ENCODE measurements around the gene STIP1.

The STIP1 gene

DNA sequence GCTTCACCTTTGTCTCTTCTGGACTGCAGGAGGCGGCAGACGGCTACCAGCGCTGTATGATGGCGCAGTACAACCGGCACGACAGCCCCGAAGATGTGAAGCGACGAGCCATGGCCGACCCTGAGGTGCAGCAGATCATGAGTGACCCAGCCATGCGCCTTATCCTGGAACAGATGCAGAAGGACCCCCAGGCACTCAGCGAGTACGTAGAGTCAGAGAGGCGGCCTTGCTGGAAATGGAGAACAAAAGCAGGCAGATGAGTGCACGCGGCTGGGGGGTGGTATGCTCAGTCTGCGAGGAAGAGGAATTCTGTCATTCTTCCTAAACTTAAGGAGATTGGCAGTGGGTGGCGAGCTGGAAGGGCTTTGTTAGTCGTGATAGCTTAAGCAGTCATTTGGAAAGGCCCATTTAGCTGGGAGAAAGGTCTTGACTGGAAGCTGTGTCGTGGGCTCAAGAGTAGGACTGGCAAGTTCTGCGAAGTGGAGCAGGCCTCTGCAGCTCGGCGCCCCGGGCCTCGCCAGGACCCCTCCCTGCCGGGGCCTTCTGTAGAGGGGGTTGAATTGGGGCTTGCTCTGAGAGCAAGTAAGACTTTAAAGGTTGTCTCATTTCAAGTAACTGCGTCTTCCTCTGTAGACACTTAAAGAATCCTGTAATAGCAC is 17.6 kb downstream of the STIP1 start:
- no peaks in the 10 kb centered on the region for H3K79me2 ChIP-seq (ENCODE audit: control insufficient read depth, insufficient read depth, low read length, unreplicated experiment)
- H3K27ac ChIP-seq (ENCODE audit: low read depth, low read length) = no peak overlapping the region
- H3K27me3 ChIP-seq (ENCODE audit: insufficient read depth, low read length) = no peaks in the 10 kb centered on the region
- no peak overlapping the region for H3K4me3 ChIP-seq (ENCODE audit: low read depth, low read length)
- peaks cover 17% of the 10 kb centered on the region; the same call in 1 of the 2 replicates for H3K36me3 ChIP-seq (ENCODE audit: insufficient read depth, low read length)
- H2AFZ ChIP-seq (ENCODE audit: low read length, unreplicated experiment) = no peak overlapping the region
- peaks cover 19% of the 10 kb centered on the region for H3K4me1 ChIP-seq (ENCODE audit: control insufficient read depth, insufficient read depth, low read length, unreplicated experiment)

DNA sequence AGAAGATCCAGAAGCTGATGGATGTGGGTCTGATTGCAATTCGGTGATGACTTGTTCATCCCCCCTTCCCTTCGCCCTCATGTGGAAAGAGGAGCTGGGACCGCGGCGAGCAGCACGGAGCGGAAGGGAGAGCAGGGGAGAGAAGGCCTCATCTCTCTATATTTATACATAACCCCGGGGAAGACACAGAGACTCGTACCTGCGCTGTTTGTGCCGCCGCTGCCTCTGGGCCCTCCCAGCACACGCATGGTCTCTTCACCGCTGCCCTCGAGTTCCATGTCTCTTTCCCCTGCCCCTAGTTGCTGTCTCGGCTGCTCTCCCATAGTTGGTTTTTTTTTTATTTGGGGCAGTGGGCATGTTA is 18.1 kb downstream of the STIP1 start:
- Histone ChIP-seq H3K4me3 (ENCODE audit: low read depth, low read length) (no peak overlapping the region), H3K36me3 (ENCODE audit: insufficient read depth, low read length) (peaks cover 17% of the 10 kb centered on the region; the same call in 1 of the 2 replicates), H3K79me2 (ENCODE audit: control insufficient read depth, insufficient read depth, low read length, unreplicated experiment) (no peaks in the 10 kb centered on the region), H3K4me1 (ENCODE audit: control insufficient read depth, insufficient read depth, low read length, unreplicated experiment) (peaks cover 19% of the 10 kb centered on the region), H2AFZ (ENCODE audit: low read length, unreplicated experiment) (no peak overlapping the region), H3K27ac (ENCODE audit: low read depth, low read length) (no peak overlapping the region), H3K27me3 (ENCODE audit: insufficient read depth, low read length) (no peaks in the 10 kb centered on the region)

DNA sequence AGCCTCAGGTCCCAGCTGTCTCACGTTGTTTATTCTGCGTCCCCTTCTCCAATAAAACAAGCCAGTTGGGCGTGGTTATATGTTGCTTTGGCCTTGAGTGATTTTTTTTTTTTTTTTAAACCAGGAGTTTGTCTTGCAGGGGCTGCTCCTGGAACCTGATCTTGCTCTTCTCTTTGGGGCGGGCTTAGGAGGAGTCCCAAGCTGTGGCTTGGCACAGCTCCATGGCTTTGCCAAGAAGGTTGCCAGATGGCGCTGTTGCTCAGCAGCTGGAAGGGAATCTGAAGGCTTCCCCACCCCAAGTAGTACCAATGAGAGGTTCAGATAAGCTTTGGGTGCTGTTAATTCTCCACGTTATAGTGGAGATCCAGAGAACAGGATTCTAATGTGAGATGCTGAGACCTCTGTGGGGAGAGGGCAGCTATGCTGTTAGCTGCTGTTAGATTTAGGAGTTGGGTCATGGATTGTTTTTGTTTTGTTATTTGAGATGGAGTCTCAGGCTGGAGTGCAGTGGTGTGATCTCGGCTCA is 18.6 kb downstream of the STIP1 start:
- no peak overlapping the region for H2AFZ ChIP-seq (ENCODE audit: low read length, unreplicated experiment)
- peaks cover 19% of the 10 kb centered on the region for H3K4me1 ChIP-seq (ENCODE audit: control insufficient read depth, insufficient read depth, low read length, unreplicated experiment)
- H3K4me3 ChIP-seq (ENCODE audit: low read depth, low read length) = no peak overlapping the region
- H3K36me3 ChIP-seq (ENCODE audit: insufficient read depth, low read length) = peaks cover 17% of the 10 kb centered on the region; the same call in 1 of the 2 replicates
- H3K27ac ChIP-seq (ENCODE audit: low read depth, low read length) = no peak overlapping the region
- H3K79me2 ChIP-seq (ENCODE audit: control insufficient read depth, insufficient read depth, low read length, unreplicated experiment) = no peaks in the 10 kb centered on the region
- no peaks in the 10 kb centered on the region for H3K27me3 ChIP-seq (ENCODE audit: insufficient read depth, low read length)

DNA sequence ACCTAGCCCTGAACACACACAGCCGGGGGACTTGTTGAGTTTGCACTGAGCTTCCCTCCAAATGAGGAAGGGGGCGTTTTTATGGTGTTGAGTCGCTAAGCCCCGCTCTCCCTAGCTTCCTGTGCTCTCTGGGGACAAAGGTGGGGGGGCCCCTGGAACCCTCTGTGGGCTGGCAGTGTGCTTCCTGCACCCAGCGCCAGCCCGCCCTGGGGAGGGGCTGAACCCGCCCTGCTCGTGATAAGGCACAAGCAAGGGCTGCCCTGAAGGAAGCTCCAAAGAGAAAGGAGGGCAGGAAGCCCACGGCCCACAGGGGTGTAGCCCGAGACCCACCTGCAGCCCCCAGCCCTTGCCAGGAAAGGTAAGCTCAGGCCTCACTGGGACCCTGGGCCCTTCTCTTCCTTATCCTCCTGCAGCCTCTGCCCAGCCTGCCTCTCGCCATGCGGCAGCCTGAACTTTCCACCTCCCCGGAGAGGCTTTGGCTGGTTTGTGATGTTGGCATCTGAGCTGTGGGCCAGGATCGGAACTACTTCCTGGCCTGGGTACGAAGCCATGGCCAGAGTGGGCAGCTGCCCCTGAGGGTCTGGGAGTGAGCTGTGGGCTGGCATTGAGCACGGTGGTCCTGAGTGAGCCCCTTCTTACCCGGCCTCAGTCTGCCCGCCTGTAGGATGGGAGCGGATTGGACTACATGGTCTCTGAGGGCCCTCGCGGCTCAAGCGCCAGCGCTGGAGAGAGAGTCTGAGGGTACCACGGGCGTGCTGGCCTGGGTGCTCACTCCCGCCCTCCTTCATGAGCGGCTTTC is 20.7 kb downstream of the STIP1 start, which contains the start of gene FERMT3:
Gene FERMT3, plus strand, starts transcription at position 265 of the 799 bp plus-strand sequence. CDS start 644 bp downstream, outside the sequence.
- H3K27me3 ChIP-seq (ENCODE audit: insufficient read depth, low read length) = no peaks in the 10 kb centered on the region
- H3K79me2 ChIP-seq (ENCODE audit: control insufficient read depth, insufficient read depth, low read length, unreplicated experiment) = no peaks in the 10 kb centered on the region
- peak within 1 kb of the TSS; percentile 56 for H3K27ac ChIP-seq (ENCODE audit: low read depth, low read length)
- H3K4me1 ChIP-seq (ENCODE audit: control insufficient read depth, insufficient read depth, low read length, unreplicated experiment) = peaks cover 19% of the 10 kb centered on the region
- H3K36me3 ChIP-seq (ENCODE audit: insufficient read depth, low read length) = peaks cover 10% of the 10 kb centered on the region; the same call in 1 of the 2 replicates
- H2AFZ ChIP-seq (ENCODE audit: low read length, unreplicated experiment) = peak within 1 kb of the TSS; percentile 28
- H3K4me3 ChIP-seq (ENCODE audit: low read depth, low read length) = 0 out of 2 replicates have a peak within 1 kb of the TSS, but pooled peaks have one; percentile 24

DNA sequence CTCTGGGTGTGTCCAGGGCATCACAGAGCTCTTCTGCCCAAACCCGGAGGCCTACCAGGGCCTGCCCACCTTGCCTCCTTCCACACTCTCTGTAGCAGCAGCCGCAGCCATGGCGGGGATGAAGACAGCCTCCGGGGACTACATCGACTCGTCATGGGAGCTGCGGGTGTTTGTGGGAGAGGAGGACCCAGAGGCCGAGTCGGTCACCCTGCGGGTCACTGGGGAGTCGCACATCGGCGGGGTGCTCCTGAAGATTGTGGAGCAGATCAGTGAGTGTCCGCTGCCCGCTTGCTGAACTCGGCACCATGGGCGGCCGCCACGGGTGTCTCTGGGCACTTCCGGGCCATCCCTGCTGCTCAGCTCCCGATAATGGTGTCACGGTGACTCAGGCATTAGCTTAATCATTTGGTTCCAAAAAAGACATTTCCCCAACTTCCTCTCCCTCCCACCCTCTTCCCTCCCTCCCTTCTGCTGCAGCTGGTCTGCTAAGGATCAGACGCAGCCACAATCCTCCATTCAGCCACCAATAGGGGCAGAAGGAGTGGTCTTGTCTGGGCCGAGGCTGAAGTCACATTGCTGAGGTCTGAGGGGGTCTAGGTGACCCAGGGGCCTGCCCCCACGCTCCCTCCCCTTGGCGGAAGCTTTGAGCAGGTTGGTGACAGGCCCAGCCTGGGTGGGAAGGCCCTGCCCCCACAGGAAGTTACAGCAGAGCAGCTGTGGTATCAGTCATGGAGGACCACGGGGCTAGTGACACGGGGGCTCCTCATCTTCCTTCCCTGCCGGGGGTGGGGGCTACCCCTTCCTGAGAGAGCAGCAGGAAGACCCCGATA is 21.5 kb downstream of the STIP1 start:
- 0 out of 2 replicates have a peak overlapping the region, but pooled peaks have one; percentile 24 for H3K4me3 ChIP-seq (ENCODE audit: low read depth, low read length)
- peaks cover 5% of the 10 kb centered on the region; the same call in 1 of the 2 replicates for H3K36me3 ChIP-seq (ENCODE audit: insufficient read depth, low read length)
- H3K79me2 ChIP-seq (ENCODE audit: control insufficient read depth, insufficient read depth, low read length, unreplicated experiment) = no peaks in the 10 kb centered on the region
- H3K27me3 ChIP-seq (ENCODE audit: insufficient read depth, low read length) = no peaks in the 10 kb centered on the region
- H3K27ac ChIP-seq (ENCODE audit: low read depth, low read length) = peak overlapping the region; percentile 56
- H3K4me1 ChIP-seq (ENCODE audit: control insufficient read depth, insufficient read depth, low read length, unreplicated experiment) = peaks cover 19% of the 10 kb centered on the region
- H2AFZ ChIP-seq (ENCODE audit: low read length, unreplicated experiment) = peak overlapping the region; percentile 28

DNA sequence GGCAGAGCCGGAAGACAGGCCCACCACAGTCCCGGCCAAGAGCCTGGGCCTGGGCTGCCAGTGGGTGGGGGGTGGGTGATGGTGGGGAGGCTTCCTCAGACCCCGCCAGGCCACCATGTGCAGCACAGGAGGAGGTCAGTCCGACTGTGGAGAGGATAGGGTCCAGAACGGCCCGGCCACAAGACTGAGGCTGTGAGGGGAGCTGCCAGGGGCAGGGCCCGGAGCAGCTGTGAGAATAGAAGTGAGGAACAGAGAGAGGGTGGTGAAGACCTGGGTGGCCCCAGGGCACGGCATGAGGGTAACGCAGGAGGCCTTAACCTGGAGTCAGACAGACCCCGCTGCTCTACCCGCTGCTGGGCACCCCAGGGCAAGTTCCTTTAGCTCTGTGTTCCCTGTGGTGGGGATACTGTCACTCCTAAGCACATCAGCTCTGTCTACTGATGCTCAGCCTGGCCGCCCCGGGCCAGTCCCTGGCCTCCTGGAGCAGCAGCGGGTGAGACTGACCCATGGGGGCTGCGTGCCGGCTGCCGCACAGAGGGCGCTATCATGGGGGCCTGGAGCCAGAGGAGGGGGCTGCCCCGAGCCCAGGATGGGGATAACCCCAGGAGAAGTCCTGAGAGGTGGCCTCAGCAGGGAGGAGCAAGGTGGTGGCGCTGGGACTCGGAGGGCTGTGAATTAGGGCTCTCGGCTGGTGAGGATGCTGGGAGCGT is 22.3 kb downstream of the STIP1 start:
- no peaks in the 10 kb centered on the region for H3K36me3 ChIP-seq (ENCODE audit: insufficient read depth, low read length)
- H3K4me1 ChIP-seq (ENCODE audit: control insufficient read depth, insufficient read depth, low read length, unreplicated experiment) = peaks cover 19% of the 10 kb centered on the region
- no peaks in the 10 kb centered on the region for H3K27me3 ChIP-seq (ENCODE audit: insufficient read depth, low read length)
- peak overlapping the region; percentile 56 for H3K27ac ChIP-seq (ENCODE audit: low read depth, low read length)
- 0 out of 2 replicates have a peak overlapping the region, but pooled peaks have one; percentile 24 for H3K4me3 ChIP-seq (ENCODE audit: low read depth, low read length)
- H2AFZ ChIP-seq (ENCODE audit: low read length, unreplicated experiment) = no peak overlapping the region
- H3K79me2 ChIP-seq (ENCODE audit: control insufficient read depth, insufficient read depth, low read length, unreplicated experiment) = no peaks in the 10 kb centered on the region

DNA sequence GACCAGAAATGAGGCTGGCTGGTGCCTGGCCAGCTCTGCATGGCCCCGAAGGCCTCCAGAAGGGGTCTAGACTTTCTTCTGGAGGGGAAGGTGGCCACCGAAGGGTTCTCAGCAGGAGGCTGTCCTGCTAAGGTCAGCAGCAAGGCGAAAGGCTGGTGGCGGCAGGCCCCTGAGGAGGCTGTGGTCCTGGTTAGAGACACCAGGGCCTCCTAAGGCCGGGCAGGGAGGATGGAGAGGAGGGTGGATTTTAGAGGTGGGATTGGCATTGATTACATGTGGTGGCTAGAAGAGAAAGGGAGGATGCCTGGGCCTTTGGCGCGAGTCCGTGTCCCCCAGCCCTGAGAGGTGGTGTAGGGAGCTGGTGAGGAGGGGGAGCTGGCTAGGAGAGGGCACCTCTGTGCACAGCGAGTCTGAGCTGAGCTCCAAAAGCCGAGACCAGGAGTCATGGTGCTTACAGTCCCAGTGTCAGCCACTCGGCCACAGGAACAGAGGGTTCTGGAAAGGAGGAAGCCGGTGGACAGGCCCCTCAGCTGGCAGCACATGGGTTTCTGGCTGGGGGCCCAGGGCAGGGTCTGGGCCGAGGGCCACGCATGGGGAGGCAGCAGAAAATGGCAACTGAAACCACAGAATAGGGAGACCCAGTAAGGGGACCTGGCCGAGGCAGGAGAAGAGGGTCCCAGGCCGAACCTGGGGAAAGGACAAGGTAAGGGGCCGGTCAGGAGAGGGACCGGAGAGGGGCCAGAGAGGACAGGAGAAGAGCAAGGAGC is 23.0 kb downstream of the STIP1 start:
- Histone ChIP-seq H3K4me3 (ENCODE audit: low read depth, low read length) (no peak overlapping the region), H3K27ac (ENCODE audit: low read depth, low read length) (no peak overlapping the region), H3K27me3 (ENCODE audit: insufficient read depth, low read length) (no peaks in the 10 kb centered on the region), H3K4me1 (ENCODE audit: control insufficient read depth, insufficient read depth, low read length, unreplicated experiment) (peaks cover 19% of the 10 kb centered on the region), H3K79me2 (ENCODE audit: control insufficient read depth, insufficient read depth, low read length, unreplicated experiment) (no peaks in the 10 kb centered on the region), H2AFZ (ENCODE audit: low read length, unreplicated experiment) (no peak overlapping the region), H3K36me3 (ENCODE audit: insufficient read depth, low read length) (no peaks in the 10 kb centered on the region)

DNA sequence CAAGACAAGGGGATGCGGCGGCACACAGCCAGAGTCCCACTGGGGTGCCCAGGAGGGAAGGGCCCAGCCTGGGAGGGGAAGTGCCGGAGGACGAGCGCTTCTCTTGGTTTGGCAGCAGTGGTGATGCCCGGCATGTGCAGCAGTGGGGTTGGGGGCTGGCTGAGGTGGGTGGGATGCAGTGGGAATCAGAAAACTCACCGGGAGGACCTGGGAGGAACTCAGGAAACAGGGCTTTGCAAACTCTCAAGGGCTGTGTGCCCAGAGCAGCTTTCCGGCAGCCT is 23.5 kb downstream of the STIP1 start:
- H3K79me2 ChIP-seq (ENCODE audit: control insufficient read depth, insufficient read depth, low read length, unreplicated experiment) = no peaks in the 10 kb centered on the region
- no peaks in the 10 kb centered on the region for H3K36me3 ChIP-seq (ENCODE audit: insufficient read depth, low read length)
- no peak overlapping the region for H2AFZ ChIP-seq (ENCODE audit: low read length, unreplicated experiment)
- no peak overlapping the region for H3K27ac ChIP-seq (ENCODE audit: low read depth, low read length)
- H3K27me3 ChIP-seq (ENCODE audit: insufficient read depth, low read length) = no peaks in the 10 kb centered on the region
- H3K4me1 ChIP-seq (ENCODE audit: control insufficient read depth, insufficient read depth, low read length, unreplicated experiment) = peaks cover 14% of the 10 kb centered on the region
- no peak overlapping the region for H3K4me3 ChIP-seq (ENCODE audit: low read depth, low read length)

DNA sequence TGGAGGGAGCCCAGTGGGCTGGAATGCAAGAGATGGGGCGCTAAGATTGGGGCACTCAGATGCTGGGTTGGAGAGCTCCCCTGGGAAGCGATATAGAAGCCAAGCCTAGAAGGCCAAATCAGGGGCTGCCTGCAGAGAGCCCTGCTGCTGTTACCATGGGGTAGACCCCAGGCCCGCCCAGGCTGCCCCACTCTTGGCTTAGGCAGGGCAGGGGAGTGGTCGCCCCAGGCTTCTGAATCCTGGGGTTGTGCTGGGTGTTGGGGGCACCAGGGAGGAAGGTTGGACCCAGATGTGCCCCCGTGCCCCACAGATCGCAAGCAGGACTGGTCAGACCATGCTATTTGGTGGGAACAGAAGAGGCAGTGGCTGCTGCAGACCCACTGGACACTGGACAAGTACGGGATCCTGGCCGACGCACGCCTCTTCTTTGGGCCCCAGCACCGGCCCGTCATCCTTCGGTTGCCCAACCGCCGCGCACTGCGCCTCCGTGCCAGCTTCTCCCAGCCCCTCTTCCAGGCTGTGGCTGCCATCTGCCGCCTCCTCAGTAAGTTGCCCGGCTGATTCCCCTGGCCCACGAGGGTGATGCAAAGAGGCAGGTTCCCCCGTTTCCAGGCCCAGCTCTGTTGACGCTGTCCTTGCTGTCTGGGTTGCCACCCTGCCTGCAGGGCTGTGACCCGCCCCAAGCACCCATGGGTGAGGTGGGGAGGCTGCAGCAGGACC is 24.5 kb downstream of the STIP1 start:
- no peaks in the 10 kb centered on the region for H3K27me3 ChIP-seq (ENCODE audit: insufficient read depth, low read length)
- no peak overlapping the region for H2AFZ ChIP-seq (ENCODE audit: low read length, unreplicated experiment)
- no peaks in the 10 kb centered on the region for H3K36me3 ChIP-seq (ENCODE audit: insufficient read depth, low read length)
- peaks cover 14% of the 10 kb centered on the region for H3K4me1 ChIP-seq (ENCODE audit: control insufficient read depth, insufficient read depth, low read length, unreplicated experiment)
- no peak overlapping the region for H3K4me3 ChIP-seq (ENCODE audit: low read depth, low read length)
- no peaks in the 10 kb centered on the region for H3K79me2 ChIP-seq (ENCODE audit: control insufficient read depth, insufficient read depth, low read length, unreplicated experiment)
- H3K27ac ChIP-seq (ENCODE audit: low read depth, low read length) = no peak overlapping the region
